HG02870 (cell line): Measurements from ENCODE around the gene ICOSLG.
"Not testable (repeated sequence)": the region's sequence is repeated elsewhere in the genome, so short reads cannot be mapped to it uniquely, and the experiment has no call there.

Experiments
- ATAC-seq: cut with Tn5 transposase; IDR thresholded peaks from one replicate; pipeline ENCODE4 v1.9.1; 2021; ENCODE audit warnings: mild to moderate bottlenecking, moderate library complexity; ENCODE audit not compliant: unreplicated experiment

Gene ICOSLG

DNA sequence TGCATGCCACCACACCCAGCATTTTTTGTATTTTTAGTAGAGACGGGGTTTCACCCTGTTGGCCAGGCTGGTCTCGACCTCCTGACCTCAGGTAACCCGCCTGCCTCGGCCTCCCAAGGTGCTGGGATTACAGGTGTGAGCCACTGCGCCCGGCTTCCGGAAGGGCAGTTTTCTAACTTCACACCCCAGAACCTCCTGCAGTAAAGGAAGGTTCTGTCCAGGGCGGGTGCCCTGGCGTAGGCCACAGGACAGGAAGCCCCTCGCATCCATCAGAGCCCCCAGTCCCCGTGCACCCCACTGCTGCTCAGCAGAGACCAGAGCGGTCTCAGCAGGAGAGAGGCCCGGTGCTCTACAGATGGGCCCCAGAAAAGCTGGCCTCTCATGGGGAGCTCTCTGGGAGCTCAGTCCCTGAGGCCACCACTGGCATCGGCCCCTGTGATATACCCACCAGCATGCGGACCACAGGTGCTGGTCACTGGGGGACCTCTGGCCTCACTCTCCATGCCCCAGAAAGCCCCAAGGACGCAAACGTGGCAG, 25.1 kb upstream of the ICOSLG start:
- ATAC-seq: no peak

DNA sequence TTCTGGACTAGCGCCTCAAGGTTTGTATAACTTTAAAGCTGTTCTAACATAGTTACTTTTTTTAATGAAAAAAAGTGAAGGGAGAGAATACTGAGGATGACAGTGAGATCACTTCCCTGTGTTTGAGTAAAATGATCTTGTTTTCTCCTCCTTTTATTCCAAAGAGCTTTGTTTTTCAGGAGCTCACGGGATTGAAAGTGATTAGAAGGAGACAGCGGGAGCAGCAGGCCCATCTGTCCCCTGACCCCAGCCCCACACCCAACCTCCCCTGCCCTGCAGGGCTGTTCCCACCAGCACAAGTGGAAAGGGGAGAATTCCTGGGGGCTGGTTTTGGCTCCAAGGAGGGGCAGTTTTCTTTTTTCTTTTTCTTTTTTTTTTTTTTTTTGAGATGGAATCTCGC, 23.0 kb upstream of the ICOSLG start:
- ATAC-seq: no peak

DNA sequence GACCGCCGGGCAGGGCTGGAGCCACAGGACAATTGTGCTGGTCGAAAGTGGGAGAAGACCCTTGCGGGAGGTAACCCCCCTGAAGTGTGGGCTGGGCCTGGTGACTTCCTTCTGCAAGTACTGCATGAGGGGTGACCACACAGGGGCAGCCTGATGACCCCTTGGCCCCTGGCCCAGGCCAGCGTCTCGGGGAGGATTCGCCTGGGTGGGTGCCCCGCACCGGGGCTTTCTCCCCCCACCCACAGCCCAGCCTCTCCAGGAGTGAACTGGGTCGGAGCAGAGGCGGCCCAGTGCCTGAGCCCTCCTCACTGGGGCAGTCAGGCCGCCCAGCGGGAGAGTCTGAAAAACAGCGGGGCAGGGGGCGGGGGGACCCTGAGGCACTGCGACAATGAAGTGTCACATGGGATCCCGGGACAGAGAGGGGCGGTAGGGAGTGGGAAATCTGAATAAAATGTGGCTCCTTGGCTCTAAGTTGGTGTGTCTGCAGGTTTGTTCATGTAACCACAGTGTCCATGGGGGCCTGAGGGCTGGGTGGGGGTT, 22.5 kb upstream of the ICOSLG start:
- no peak for ATAC-seq

DNA sequence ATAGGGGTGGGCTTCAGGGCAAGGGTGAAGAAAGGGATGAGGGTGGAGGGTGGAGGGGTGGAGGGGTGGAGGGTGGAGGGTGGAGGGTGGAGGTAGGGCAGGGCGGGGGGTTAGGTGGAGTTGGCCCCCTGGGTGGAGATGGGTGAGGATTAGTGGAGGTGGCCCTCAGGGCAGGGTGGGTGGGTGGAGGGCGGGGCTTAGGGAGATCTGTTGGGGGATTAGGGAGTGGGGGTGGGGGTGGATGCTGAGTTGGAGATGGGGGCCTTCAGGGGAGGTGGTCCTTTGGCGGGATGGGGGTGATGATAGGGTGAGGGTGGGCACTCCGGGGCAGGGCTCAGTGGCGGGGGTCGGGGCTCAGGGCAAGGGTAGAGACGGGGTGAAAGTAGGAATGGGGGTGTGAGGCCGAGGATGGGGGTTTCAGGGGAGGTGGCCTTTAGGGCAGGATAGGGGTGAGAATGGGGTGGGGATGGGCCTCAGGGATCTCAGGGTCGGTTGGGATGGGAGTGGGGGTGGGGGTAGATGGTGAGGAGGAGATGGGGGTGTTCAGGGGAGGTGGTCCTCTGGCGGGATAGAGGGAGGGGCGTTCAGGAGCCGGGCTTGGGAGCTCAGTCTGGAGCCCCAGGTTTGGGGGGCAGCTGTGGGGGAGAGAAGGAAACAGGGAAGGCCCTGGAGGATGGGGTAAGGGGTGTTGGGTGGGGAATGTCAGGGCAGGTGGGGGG, 21.8 kb upstream of the ICOSLG start:
- ATAC-seq: no peak

DNA sequence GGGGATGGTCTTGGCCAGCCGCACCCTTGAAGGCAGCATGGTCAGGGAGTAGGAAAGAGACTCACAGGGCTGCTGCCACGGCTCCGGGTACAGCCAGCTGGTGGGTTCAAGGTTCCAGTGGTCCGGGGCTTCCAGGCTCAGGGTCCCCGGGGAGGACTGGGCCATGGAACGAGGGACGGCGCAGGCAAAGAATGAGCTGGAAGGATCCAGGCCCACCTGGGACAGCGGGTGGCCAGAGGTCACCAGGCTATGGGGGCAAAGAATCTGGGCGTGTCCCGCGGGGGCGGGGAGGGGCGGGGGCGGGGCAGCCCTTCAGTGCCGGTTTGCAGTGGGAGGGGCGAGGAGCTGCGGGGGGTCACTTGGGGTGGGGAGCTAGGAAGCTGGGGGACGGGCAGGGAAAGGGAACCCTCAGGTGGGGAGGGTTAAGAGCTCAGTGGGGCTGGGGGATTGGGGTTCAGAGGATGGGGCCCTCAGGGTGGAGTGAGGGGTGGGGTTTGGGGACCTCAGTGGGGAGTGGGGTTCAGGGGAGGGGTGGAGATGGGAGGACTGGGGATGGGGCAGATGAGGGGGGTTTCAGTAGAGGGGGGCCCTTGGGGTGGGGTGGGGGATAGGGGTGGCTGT, 21.0 kb upstream of the ICOSLG start, which contains the start of gene DNMT3L:
DNMT3L (minus strand) TSS at position 223 of the 621 bp plus-strand sequence. CDS start 638 bp downstream, outside the sequence.
- ATAC-seq: no peak

DNA sequence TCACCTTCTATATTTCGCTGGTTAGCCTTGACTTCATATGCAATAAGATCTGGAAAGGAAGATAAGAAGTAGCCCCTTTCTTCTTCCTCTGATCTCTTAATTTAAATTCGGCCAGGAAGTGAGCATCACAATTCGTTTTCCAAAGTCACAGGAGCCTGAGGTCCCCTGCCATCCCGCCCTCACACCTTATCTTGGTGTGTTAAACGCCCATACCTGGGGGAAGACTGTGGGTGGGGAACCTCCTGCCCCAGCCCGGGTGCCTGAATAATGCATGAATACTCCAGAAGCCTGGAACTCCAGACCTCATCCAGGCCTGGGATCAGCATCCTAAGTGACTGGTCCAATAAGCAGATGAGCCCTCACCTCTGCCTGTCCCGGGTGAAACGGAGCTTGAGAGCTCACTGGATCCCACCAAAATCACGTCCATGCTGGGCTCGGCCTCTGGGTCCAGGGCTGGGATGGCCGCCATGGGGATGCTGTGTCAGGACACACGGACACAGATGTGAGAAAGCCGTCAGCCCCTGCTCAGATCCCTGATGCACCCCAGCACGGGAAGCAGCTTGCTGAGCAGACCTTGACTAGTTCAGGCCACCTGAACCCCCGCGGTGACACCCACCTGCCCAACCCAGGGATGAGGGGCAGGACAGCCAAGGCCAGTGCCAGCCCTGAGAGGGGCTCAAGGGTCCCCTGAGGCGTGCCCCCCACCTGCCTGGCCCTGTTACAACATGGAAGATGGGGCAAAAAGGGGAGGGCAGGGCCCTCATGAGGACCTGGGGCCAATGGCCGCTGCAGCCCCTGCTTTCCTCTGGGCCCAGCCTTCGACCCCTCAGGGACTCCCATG, 20.3 kb upstream of the ICOSLG start:
- ATAC-seq: no peak

DNA sequence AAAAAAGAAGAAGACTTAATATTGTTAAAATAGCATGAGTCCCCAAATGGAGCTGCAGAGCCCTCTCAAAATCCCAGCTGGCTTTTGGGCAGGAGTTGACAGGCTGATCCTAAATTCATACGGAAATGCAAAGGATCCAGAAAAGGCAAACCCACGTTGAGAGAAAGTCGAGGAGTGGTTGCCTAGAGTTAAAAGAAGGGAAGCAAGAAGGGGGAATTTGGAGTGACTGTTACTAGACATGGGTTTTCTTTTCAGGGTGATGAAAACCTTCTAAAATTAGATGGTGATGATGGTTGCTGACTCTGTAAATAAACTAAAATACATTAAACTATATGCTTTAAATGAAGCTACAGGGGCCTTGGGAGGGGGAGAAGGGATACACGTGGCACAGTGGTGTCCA, 19.3 kb upstream of the ICOSLG start:
- ATAC-seq: no peak

DNA sequence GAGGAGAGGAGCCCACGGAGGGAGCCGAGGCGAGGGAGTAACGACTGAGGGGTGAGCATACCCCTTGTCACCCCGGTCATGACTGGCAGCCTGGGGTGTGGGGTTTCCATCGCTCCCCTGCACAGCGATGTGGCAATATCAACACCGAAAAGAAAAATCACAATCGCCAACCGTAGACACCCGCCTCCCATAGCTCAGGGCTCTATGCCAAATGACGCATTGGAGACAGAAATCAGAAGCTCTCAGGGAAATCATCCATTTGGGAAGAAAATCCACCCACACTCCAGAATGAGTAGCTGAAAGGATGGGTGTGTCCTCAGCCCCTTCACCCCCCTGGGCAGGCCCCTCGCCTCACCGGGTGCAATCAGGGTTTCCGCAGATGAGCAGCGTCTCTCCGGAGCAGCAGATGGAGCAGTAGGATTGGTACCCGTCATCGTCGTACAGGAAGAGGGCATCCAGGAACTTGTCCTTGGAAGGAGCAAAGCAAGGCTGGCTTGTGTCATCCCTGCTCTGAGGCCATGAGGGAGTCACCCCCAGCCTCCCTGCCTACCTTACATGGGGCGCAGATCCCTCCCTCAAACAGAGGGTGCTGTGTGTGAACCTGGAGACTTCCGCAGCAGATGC, 18.5 kb upstream of the ICOSLG start:
- no peak for ATAC-seq

DNA sequence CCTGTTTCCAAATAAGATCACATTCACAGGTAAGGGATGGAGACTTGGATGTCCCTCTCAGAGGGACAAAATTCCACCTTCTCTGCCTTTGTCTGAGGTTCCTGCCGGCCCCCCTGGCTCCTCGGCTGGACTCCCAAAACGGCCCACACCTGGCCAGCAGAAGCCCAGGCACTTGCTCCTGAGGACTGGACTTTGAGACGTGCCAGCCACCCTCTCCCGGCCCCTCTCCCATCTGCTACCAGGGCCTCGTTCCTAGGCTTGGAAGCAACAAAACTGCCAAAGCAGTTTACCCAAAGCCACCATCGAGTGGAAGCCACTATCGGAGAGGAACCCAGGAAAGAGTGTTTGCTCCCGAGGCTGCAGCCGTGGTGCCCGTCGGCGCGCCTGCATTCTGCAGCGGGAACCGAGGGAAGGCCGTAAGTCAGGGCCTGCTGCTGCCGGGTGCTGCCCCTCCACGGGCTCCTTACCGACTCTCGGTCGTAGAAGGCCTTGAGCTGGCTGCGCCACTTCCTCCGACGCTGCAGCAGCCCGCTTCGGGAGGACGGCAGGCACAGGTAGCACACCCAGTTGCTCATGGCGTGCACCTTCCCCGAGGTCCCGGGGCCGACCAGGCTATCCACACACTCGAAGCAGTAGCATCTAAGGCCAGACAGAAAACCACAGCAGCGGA, 17.4 kb upstream of the ICOSLG start:
- ATAC-seq: no peak

DNA sequence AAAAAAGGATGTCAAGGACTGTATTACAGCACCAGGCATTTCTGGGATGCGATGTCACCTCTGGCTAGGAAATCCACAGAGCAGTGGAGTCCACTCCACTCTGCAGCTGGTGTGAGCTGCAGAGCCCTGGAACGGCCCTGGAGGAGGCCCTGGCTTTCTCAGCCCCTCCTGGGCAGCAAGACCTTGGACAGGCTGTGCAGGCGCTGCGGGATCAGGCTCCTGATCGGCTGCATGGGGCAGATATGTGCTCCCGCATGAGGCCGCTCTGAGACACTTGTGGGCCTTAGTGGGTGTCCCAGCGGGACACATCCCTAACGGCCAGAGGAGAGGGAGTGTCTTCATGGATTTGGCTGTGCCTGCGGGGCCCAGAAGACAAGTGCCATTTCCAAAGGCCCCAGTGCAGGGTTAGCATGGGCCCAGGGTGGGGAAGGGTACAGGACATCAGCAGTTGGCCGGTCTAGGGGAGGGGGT, 14.8 kb upstream of the ICOSLG start:
- no peak for ATAC-seq

DNA sequence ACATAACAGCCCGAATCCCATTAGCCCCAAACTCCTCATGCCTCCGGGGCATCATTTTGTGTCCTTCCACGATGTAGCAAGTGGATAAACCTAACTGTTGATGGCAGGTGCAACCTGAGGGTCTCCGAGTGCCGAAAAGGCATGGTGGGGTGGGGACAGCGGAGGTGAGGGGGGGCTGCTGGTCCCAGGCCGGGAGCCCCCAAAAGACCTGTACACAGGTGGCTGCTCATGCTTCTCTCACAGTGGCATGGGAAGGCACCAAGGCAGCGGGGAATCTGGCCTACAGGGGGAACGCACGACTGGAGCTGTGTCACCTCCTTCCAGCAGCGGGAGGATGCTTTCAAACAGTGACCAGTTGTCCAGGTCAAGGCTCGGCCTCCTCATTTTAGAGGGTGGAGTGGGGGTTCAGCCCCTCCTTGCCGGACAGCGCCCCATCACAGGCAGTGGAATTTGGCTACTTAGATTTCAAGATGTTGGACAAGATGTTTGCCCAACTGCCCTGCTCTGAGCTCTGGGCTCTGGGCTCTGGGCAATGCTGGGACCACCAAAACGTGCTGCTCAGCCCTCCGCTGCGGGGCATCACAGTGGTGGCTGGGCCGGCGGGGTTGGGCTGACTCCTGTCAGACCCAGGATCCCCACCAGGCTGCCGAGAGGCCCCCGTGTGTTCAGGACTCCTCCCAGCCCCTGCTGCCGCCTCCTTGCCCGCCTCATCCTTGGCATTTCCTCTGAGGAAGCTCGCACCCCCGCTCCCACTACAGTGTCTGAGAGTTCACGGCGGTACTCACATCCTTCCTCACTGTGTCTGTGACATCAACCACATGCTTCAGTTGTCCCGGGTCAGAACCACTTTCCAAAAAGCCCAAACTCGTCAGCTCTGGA, 13.3 kb upstream of the ICOSLG start:
- ATAC-seq: no peak

DNA sequence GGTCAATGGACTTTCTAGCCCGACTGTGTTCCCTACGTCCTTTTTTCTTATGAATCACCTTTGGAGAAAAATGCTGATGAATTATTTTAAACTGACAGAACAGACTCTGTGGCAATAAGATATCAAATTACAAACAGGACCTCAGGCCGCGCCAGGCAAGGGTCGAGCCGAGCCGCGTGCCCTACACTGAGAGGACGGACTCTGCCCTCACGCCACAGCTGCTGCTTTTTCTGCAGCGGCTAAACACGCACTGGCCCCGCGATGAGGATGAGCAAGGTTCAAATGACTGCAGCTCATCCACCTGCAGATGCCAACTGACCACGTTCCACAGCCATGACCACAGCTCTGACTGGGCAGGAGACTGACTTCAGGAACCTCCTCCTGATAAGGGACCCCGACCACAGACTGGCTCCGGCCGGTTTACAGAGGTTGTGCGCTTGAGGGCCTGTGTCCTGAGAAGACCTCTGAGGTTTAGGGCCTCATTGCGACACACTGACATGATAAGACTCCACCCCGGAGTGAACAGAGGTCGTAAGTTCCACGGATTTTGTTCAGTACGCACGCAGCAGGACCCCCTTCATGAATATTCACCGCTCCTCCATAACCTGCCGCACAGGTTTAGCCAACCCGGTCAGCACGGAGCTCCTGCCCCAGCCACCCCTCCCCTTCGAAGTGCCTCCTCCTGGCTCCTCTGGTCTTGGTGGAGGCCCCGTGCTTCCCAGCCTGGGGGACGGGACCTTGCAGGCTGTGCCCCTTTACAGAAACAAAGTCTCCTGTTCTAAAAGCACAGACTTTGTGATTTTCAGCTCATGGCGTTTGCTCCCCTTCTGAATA, 8.7 kb upstream of the ICOSLG start:
- not testable (repeated sequence) for ATAC-seq

DNA sequence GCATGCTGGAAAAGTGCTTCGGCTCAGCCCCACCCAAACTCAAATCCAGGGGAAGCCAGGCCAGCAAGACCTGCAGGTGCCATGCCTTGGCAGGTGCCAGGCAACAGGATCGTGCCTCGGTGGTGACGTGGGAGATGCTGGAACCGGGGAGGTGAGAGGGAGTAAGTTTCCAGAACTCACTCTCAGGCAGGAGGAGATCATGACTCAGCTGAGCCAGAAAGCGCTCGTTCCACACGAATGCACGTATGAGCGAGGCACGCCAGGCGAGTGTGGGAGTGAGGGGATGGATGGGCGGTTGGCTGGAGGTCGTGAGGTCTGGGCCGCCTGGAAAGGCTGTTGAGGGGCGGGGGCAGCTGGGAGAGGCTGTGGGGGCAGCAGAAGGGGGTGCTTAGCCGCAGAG, 7.2 kb upstream of the ICOSLG start:
- ATAC-seq: not testable (repeated sequence)

DNA sequence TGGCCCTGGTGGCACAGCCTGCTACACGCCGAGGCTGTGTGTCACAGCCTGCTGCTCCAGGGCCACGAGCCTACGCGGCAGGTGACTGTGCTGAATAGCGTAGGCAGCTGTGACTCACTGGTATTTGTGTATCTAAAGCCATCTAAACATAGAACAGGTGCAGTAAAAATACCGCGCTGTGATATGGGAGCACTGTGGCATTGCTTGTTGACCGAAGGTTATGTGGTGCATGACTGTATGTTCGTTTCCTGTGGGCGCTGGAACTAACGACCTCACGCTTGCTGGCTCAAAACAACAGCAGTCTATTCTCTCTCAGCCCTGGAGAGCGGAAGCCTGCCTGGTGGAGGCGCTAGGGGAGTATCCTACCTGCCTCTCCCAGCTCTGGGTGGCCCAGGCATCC, 3.2 kb upstream of the ICOSLG start:
- ATAC-seq: peak; percentile 50

DNA sequence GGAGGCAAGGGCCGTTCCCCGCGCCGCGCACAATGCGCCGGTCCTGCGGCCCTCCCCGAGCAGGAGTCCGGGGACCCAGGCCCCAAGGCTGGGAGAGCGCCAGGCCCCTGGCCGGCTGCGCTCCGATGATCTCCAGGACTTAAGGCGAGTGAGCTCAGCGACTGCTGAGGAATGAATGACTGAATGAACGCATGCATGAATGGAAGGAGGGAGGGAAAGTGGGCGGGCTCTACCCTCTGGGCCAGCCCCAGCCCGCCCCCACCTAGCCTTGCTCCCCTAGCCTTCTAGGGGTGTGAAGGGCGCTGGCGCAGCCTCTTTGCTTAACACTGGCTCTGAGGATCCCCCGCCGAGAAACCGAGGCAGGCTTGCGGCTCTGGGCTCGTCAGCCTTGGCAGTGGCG, 538 bp upstream of the ICOSLG start:
- ATAC-seq: peak; percentile 39

DNA sequence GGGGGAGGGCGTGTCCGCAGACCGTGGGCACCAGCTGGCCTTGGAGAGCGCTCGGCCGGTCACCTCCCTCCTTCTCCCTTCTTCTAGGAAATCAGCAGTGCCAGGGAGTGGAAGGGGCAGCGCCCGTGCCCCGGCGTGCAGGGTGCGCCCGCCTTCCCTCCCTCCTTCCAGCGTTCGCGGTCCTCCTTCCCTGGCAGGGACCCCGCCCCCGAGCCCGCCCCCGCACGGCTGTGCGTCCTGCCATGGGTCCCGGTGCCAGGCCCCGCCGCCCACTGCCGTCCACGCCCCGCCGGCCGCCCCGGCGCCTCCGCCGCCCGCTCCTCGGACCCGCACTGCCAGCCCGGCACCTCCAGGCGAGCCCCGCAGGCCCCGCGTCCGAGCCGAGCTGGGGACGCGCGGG, 390 bp downstream of the ICOSLG start:
- ATAC-seq: not testable (repeated sequence)

DNA sequence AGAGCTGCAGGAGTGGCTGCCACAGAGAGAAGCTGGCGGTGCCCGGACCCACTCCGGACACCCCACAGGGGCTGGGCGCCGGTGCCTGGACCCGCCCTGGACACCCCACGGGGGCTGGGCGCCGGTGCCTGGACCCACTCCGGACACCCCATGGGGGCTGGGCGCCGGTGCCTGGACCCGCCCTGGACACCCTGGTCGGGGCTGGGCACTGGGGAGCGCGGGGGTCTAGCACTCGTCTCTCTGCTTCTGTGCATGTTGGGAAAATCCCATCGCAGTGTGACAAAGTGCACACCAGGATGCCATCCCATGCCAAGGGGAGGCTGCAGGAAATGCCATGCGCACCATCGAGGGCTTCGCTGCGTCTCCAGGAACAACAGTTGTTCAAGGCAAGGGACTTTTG, 11.2 kb downstream of the ICOSLG start:
- not testable (repeated sequence) for ATAC-seq

DNA sequence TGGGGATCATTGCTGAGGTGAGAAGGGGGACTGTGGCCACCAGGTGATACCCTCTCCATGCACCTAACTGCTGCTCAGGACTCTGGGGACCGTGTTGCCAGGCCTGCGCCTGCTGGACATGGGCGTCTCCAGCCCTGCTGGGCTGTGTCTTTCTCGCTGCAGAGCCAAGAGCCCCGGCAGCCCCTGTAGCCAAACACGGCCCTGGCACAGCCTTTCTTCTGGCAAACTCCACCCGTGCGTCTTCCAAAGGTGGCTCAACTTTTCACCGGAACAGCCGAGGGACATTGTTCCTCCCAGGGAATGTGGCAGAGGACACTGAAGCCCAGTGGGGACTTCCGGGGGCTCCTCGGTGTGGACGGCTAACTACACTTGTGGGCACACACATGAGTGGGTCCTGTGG, 12.6 kb downstream of the ICOSLG start:
- ATAC-seq: not testable (repeated sequence)
